Cardiac ventricle fibroblast (primary cell): Measurements from ENCODE around the gene FBXO48. TPM values are rescaled to one million over a fixed set of nuclear protein-coding genes. Genes with fewer than 3 reads are reported as not detected.

ENCODE experiments used
- total RNA-seq: library from RNA; depleted of rRNA; stranded (reverse); fragments of >200 nt; gene quantifications from 2 replicates; pipeline ENCODE4 v1.2.3, GENCODE V29; 2015

FBXO48 gene, protein sequence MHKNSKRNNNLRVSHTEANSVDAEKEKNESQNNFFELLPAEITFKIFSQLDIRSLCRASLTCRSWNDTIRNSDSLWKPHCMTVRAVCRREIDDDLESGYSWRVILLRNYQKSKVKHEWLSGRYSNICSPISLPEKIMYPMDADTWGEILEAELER
- total RNA-seq = 0.31 and 0.78 TPM in 2 replicates

DNA sequence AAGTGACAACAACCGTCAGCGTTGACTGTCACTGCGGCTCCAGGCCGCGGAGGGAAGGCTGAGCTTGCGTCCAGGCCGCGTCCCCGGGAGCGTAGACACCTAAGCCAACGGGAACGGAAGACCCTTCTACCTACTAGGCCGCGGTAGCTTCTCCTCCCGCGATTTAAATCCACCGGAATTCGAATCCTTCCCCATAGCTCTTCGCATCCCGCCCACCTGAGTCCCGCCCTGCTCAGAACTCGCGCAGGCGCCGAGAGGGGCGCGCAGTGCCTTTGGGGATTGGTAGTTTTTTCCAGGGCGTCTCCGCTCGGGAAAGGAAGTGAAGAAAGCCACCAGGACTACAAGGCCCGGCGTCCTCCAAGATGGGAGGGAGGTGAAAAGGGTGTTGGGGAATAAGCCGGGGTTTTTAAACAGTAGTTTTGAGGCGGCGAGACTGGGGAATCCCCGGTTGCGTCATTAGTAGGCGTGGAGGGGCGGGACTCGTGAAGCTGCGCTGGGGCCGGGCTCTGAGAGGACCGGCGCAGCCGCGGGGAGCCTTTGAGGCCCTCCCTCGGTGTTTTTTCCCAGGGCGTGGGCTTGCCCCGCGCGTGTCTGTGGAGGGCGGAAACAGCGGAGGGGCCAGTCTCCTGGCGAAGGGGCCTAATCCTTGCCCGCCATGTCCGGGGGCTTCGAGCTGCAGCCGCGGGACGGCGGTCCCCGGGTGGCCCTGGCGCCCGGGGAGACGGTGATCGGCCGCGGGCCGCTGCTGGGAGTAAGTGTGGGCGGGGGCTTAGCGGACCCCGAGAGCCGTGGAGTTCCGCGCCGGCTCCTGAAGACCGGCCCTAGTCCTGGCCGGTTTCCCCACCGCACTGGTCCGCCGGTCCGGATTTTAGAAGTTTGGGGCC, at the start of gene FBXO48, which contains the start of gene APLF:
FBXO48 (minus strand) TSS at position 218 of the 884 bp plus-strand sequence. CDS start 2,149 bp downstream, outside the sequence.
APLF (plus strand) TSS at position 509 of the 884 bp plus-strand sequence; CDS start at position 656, 147 bp downstream.

Other genes starting within 250 kb of the FBXO48 start
- 23.3 and 26.8 TPM in 2 replicates for gene PPP3R1, start 214.8 kb downstream of the FBXO48 start, total RNA-seq
- gene CNRIP1, start 147.3 kb downstream of the FBXO48 start, total RNA-seq = 30.1 and 32.4 TPM in 2 replicates
- gene PLEK, start 102.0 kb downstream of the FBXO48 start, total RNA-seq = not detected in 2 replicates
- 3.0 and 4.6 TPM in 2 replicates for gene APLF, start 291 bp upstream of the FBXO48 start, total RNA-seq
- gene PROKR1, start 176.3 kb upstream of the FBXO48 start, total RNA-seq = not detected in 2 replicates